Activated CD4-positive, alpha-beta memory T cell treated with anti-CD3 and anti-CD28 coated beads, Interleukin-2, amount 10 ng/mL, durations not matched to agents 7 days and 5 days (primary cell): ENCODE results near the gene KCNH6. TPM values are rescaled to one million over a fixed set of nuclear protein-coding genes. Genes with fewer than 3 reads are reported as not detected.

Source experiments
- CTCF ChIA-PET: fragments of 350-600 bp; sonication (Branson Sonifier 250); formaldehyde crosslinking; loops from one replicate; lab custom pipeline; 2021; ENCODE audit warnings: antibody characterized with exemption, inconsistent platforms; lab: Charles Lee
- POLR2A ChIA-PET: fragments of 350-600 bp; sonication (Branson Sonifier 250); formaldehyde crosslinking; loops from one replicate; lab custom pipeline; 2021; ENCODE audit warnings: antibody characterized with exemption; lab: Charles Lee
- DNase-seq: peaks from one replicate; pipeline ENCODE4 v3.0.0-alpha.2; 2020
- H3K27ac Mint-ChIP-seq: one replicate; pipeline ENCODE4 v1.8.0; 2021; ENCODE audit warnings: mild to moderate bottlenecking, mixed read lengths
- H3K27me3 Mint-ChIP-seq: one replicate; pipeline ENCODE4 v1.8.0; 2021; ENCODE audit warnings: mixed read lengths
- H3K36me3 Mint-ChIP-seq: one replicate; pipeline ENCODE4 v1.8.0; 2021; ENCODE audit warnings: low read depth, mixed read lengths
- H3K4me1 Mint-ChIP-seq: one replicate; pipeline ENCODE4 v1.8.0; 2021; ENCODE audit warnings: mixed read lengths
- H3K4me3 Mint-ChIP-seq: one replicate; pipeline ENCODE4 v1.8.0; 2021; ENCODE audit warnings: mild to moderate bottlenecking, mixed read lengths
- H3K9me3 Mint-ChIP-seq: one replicate; pipeline ENCODE4 v1.8.0; 2021; ENCODE audit warnings: mixed read lengths
- total RNA-seq, 2 experiments: library from RNA; stranded (reverse); gene quantifications; one replicate each; pipeline ENCODE4 v1.2.3, GENCODE V29; 2021

The KCNH6 gene
- not detected for total RNA-seq

DNA sequence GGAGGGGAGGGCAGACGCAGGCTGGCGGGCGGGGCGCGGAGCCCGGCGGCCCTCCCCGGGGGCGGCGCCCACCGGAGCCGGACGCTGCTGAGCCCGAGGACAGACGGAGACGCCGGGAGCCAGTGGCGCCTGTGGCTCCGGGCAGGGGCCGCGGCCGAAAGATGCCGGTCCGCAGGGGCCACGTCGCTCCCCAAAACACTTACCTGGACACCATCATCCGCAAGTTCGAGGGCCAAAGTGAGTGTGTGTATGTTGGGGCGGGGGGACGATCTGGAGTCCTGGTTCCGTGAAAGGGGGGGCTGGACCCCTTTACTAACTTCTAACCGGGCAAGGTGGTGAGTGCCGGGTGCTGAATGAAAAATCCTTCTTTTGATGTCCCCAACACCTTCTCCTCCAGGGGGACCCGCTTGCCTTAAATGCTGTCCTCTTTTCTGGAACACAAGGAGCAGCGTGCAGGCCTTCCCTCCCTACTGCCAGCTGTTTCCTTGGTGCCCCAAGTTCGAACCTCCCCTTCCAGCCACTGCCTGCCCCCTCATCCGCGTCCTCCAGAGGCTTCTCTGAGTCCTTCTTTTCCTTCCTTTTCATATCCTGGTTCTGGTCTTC lies at the start of gene KCNH6:
Gene KCNH6 (plus strand): TSS at position 106 of the 603 bp plus-strand sequence. CDS start 56 bp downstream, at position 162.
- Mint-ChIP-seq H3K27me3 (peaks cover 16% of the 10 kb centered on the region), H3K9me3 (no peaks in the 10 kb centered on the region), H3K27ac (no peak within 1 kb of the TSS), H3K4me3 (no peak within 1 kb of the TSS), H3K4me1 (peaks cover 6% of the 10 kb centered on the region), H3K36me3 (no peaks in the 10 kb centered on the region)
- CTCF ChIA-PET = interaction anchor here (1.0 kb wide), 1 partner anchor 89 kb away, joined by 3 read pairs; no protein-coding TSS in a partner anchor
- DNase-seq = no peak
- POLR2A ChIA-PET = interaction anchor here (1.1 to 1.4 kb wide), 2 partner anchors 26 to 99 kb away, joined by 3 to 4 read pairs; partner anchors contain the start of gene MAP3K3

DNA sequence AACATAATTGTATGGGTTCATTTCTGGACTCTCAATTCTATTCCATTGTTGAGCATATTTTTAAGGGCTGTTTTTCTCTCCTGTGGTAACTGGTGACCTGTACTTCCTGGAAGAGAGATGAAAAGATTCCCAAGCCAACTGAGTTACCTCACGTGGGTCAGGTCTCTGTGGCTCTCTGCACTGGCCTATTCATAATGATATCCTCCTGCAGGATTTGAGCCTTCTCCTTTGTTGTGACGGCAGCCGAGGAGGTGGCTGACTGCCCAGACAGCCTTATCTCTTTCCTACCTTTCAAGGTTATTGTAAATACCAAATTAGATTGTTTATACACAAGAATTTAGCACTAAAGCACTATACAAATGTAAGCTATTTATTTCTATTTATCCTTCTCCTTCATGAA lies 49.0 kb upstream of the KCNH6 start:
- DNase-seq = no peak
- no peaks in the 10 kb centered on the region for H3K36me3 Mint-ChIP-seq
- peaks cover 16% of the 10 kb centered on the region for H3K4me1 Mint-ChIP-seq
- H3K27ac Mint-ChIP-seq = no peak overlapping the region
- peaks cover 44% of the 10 kb centered on the region for H3K27me3 Mint-ChIP-seq
- CTCF ChIA-PET = interaction anchor here (1.4 kb wide), 1 partner anchor 48 kb away, joined by 4 read pairs; no protein-coding TSS in a partner anchor
- POLR2A ChIA-PET = no interaction called here
- H3K4me3 Mint-ChIP-seq = no peak overlapping the region
- H3K9me3 Mint-ChIP-seq = no peaks in the 10 kb centered on the region

DNA sequence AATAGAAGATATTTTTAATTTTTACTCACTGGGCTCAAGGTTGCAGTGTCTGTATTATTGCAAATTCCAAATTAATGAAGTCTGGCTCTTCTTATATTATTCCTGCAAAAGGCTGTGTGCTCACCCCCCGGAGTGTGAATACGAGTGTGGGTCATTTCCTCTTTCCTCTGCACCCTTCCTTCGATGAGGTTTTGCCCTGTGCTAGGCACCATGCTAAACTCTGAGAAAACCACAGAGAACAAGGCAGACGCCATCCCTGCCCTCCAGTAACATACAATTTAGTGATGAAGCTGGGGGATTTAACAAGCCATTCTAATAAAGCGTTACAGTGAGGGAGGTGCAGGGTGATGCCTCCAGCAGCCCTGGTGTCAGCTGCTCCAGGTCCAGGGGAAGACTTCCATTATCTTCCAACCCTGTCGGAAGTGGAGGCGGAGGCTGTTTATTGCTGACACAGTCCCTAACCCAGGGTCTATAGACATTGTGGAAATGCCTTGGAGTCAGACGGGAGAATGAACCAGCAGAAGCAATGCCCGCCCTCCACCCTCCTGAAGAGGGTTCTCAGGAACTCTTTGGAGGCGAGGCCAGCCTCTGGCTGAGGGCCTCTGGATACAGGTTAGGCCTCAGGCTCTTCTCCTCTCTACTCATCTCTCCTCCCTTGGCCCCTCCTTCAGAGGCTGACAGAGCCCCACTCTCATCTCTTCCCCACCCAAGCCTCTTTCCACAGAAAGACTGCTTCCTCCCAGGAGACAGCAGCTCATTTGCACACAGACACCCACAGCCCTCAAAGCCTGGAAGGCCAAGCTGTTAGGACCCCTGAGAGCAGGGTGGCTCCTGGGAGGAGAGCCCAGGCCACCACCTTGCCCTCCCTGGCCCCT lies 48.3 kb upstream of the KCNH6 start:
- Mint-ChIP-seq H3K36me3 (no peaks in the 10 kb centered on the region), H3K27me3 (peaks cover 43% of the 10 kb centered on the region), H3K4me3 (no peak overlapping the region), H3K27ac (no peak overlapping the region), H3K4me1 (peaks cover 16% of the 10 kb centered on the region), H3K9me3 (no peaks in the 10 kb centered on the region)
- DNase-seq = no peak
- POLR2A ChIA-PET = no interaction called here
- CTCF ChIA-PET = interaction anchor here (1.4 kb wide), 1 partner anchor 49 kb away, joined by 4 read pairs; no protein-coding TSS in a partner anchor

DNA sequence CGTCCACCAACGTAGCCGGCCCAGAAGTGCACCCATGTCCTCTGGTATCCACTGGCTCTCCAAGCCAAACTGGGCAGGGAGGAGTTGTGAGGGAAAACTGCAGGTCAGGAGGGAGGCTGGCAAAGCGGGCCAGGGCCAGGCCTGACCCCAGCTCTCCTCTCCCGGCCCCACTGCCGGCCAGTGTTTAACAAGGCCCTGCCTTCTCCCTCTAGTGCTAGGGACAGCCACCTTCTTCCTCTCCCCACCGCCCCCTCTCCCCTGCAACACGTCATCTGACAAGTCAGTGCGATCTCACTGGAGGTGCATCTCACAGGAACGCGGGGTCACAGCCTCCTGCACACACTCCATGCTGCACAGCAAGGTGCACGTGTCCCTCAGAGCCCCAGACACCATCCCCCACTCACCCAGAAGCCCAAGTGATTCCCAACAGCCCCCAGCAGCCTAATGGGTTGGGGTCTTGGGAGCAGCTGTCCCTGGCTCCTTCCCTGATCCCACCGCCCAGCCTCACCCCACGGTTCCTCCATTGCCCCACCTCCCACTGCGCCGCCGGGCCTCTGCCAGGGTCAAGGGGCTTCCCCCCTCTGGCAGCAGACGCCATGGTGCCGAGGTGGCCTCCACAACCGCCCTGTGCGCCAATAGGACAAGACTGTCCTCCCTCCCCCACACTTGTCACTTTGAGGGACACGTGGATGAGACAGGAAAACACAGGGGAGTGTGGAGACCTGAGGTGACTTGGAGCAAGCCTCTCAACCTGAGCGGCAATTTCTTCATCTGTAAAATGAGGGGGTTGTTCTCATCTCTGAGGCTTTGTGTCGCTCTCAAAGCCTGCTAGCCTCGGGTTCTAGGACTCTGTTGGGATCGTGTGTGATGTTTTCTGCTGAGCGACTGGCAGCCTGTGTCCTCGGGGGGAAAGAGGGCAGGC lies 47.4 kb upstream of the KCNH6 start:
- Mint-ChIP-seq H3K4me3 (peak overlapping the region; percentile 44), H3K27ac (no peak overlapping the region), H3K9me3 (no peaks in the 10 kb centered on the region), H3K27me3 (peaks cover 41% of the 10 kb centered on the region), H3K4me1 (peaks cover 16% of the 10 kb centered on the region), H3K36me3 (no peaks in the 10 kb centered on the region)
- ChIA-PET POLR2A (interaction anchor here (0.9 to 2.7 kb wide), 3 partner anchors 29 to 227 kb away, joined by 3 to 9 read pairs (median 3); no protein-coding TSS in a partner anchor), CTCF (interaction anchor here (1.3 to 6.5 kb wide), 5 partner anchors 29 to 136 kb away, joined by 3 to 174 read pairs (median 5); no protein-coding TSS in a partner anchor)
- DNase-seq = no peak

DNA sequence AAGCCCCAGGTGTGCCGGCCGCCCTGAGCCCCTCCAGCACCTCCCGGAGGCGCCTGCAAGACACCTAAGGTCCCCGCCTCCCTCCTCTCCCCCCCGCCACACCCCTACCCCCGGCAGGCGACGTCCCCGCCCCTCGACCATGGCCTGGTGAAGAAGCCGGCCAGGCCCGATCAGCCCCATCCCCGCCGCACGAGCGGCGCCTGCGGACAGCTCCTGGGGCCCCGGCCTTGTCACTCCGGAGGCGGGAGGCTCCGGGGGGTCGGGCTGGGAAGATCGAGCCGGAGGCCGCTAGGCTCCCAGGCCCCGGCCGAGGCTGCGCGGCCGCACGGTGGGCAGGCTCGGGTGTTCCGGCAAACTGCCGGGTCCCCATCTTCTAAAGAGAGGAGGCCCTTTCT lies 46.7 kb upstream of the KCNH6 start:
- ChIA-PET CTCF (interaction anchor here (0.6 to 6.5 kb wide), 6 partner anchors 30 to 136 kb away, joined by 3 to 174 read pairs (median 4); no protein-coding TSS in a partner anchor), POLR2A (interaction anchor here (0.8 to 4.3 kb wide), 5 partner anchors 30 to 226 kb away, joined by 3 to 27 read pairs (median 3); no protein-coding TSS in a partner anchor)
- no peak for DNase-seq
- H3K27me3 Mint-ChIP-seq = peaks cover 41% of the 10 kb centered on the region
- H3K27ac Mint-ChIP-seq = no peak overlapping the region
- H3K9me3 Mint-ChIP-seq = no peaks in the 10 kb centered on the region
- no peaks in the 10 kb centered on the region for H3K36me3 Mint-ChIP-seq
- H3K4me1 Mint-ChIP-seq = peaks cover 16% of the 10 kb centered on the region
- peak overlapping the region; percentile 44 for H3K4me3 Mint-ChIP-seq

GRCh38 chr17:63476854-63477479 lies 46.2 kb upstream of the KCNH6 start, which contains the start of gene ACE:
Gene ACE, plus strand, starts transcription at chr17:63477061. Its CDS starts 34 bp downstream, at chr17:63477095.
- Mint-ChIP-seq H3K27ac (no peak within 1 kb of the TSS), H3K27me3 (peaks cover 37% of the 10 kb centered on the region), H3K9me3 (no peaks in the 10 kb centered on the region), H3K36me3 (no peaks in the 10 kb centered on the region), H3K4me1 (peaks cover 16% of the 10 kb centered on the region), H3K4me3 (peak within 1 kb of the TSS; percentile 74)
- POLR2A ChIA-PET = interaction anchor here (0.8 to 4.3 kb wide), 7 partner anchors 10 to 222 kb away, joined by 3 to 27 read pairs (median 3); no protein-coding TSS in a partner anchor
- CTCF ChIA-PET = interaction anchor here (0.6 to 6.5 kb wide), 6 partner anchors 30 to 135 kb away, joined by 3 to 174 read pairs (median 4); no protein-coding TSS in a partner anchor
- DNase-seq = peak; percentile 52

- ChIA-PET POLR2A (interaction anchor here (0.9 to 4.3 kb wide), 11 partner anchors 9 to 222 kb away, joined by 3 to 27 read pairs (median 4); partner anchors contain the start of genes LIMD2 and TACO1), CTCF (interaction anchor here (0.8 to 6.5 kb wide), 15 partner anchors 7 to 806 kb away, joined by 3 to 174 read pairs (median 7); no protein-coding TSS in a partner anchor)
- H3K9me3 Mint-ChIP-seq = no peaks in the 10 kb centered on the region
- H3K27me3 Mint-ChIP-seq = peaks cover 35% of the 10 kb centered on the region
- no peak overlapping the region for H3K27ac Mint-ChIP-seq
- H3K4me3 Mint-ChIP-seq = peak overlapping the region; percentile 74
- H3K36me3 Mint-ChIP-seq = no peaks in the 10 kb centered on the region
- H3K4me1 Mint-ChIP-seq = peaks cover 16% of the 10 kb centered on the region
- no peak for DNase-seq
Measured at GRCh38 chr17:63477480-63478440, 45.4 kb upstream of the KCNH6 start.

DNA sequence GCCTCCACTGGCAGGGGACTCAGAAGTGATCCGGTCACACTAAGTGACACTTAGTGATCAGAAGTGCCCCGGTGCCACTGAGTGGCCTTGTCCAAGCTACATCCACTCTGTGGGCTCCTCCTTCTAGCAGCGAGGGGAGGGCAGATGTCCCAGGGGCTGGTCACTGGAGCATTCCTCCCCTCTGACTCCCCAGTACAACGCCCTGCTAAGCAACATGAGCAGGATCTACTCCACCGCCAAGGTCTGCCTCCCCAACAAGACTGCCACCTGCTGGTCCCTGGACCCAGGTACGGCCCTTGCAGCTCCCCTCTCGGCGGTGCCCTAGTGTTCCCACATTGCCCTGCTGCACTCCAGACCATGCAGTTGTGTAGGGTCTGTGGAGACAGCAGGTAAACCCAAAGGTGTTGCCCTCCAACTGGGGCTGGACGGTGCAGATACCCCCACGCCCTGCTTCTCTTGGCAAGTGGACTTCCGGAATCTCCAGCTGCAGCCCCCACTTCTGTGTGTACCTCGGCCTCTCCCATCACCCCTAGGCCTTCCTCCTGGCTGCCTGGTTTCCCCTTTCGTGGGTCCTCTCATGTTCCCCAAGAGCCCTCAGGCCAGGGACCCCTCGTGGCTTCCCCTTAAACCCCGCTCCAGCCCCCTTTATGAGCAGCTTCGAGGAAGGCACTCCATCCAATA lies 44.2 kb upstream of the KCNH6 start:
- H3K9me3 Mint-ChIP-seq = no peaks in the 10 kb centered on the region
- no peaks in the 10 kb centered on the region for H3K36me3 Mint-ChIP-seq
- peak overlapping the region; percentile 74 for H3K4me3 Mint-ChIP-seq
- H3K4me1 Mint-ChIP-seq = peaks cover 16% of the 10 kb centered on the region
- H3K27ac Mint-ChIP-seq = no peak overlapping the region
- ChIA-PET CTCF (interaction anchor here (0.6 to 6.5 kb wide), 18 partner anchors 9 to 807 kb away, joined by 3 to 174 read pairs (median 6); no protein-coding TSS in a partner anchor), POLR2A (interaction anchor here (0.9 to 4.3 kb wide), 7 partner anchors 32 to 143 kb away, joined by 3 to 27 read pairs (median 5); partner anchors contain the start of genes MAP3K3 and TACO1)
- DNase-seq = peak; percentile 84
- peaks cover 33% of the 10 kb centered on the region for H3K27me3 Mint-ChIP-seq

DNA sequence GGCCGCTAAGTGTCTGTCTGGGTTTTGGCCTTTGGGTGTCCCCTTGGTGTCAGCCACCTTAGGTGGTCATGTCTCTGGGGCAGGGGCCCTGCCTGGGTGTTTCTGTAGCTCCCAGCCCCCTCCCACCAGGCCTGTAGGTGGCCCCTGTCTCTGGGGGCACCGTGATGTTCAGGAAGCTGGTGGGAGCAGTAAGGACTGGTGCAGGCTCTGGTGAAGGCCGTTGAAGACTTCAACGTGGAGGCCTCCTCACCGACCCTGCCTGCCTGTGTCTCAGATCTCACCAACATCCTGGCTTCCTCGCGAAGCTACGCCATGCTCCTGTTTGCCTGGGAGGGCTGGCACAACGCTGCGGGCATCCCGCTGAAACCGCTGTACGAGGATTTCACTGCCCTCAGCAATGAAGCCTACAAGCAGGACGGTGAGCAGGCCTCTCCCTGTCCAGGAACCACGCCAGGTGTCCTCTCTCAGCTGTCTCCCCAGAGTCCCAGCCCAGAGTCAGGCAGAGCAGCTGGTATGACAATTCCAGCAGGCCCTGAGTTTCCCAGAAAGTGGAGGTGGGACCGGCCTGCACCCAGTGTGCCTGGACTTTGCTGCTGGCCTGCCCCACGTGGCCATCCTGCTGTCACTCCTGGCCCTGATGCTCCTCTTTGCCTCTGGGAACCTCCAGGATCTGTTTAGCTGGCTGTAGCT lies 43.5 kb upstream of the KCNH6 start:
- no peak overlapping the region for H3K4me3 Mint-ChIP-seq
- H3K27me3 Mint-ChIP-seq = peaks cover 27% of the 10 kb centered on the region
- H3K9me3 Mint-ChIP-seq = no peaks in the 10 kb centered on the region
- no peak overlapping the region for H3K27ac Mint-ChIP-seq
- no peak for DNase-seq
- peaks cover 13% of the 10 kb centered on the region for H3K4me1 Mint-ChIP-seq
- H3K36me3 Mint-ChIP-seq = no peaks in the 10 kb centered on the region
- ChIA-PET POLR2A (interaction anchor here (0.9 to 4.3 kb wide), 4 partner anchors 52 to 143 kb away, joined by 3 to 27 read pairs (median 5); partner anchors contain the start of gene MAP3K3), CTCF (interaction anchor here (0.6 to 6.5 kb wide), 15 partner anchors 9 to 708 kb away, joined by 3 to 174 read pairs (median 7); no protein-coding TSS in a partner anchor)
